ENCODE results near the gene MYO18B.
A peak's percentile ranks its signal among the peaks of the same experiment; 100 is the strongest.

MYO18B gene

GRCh38 chr22:25698461-25698860 is 43.5 kb upstream of the MYO18B start:
- no peak for TF ChIP-seq CEBPB (IDR thresholded peaks at IDR 0.05)

- TF ChIP-seq REST (IDR thresholded peaks at IDR 0.05; ENCODE audit: low read depth) (no peak), USF1 (IDR thresholded peaks at IDR 0.05) (no peak), YY1 (IDR thresholded peaks at IDR 0.05; ENCODE audit: low read depth) (no peak), CREB1 (IDR thresholded peaks at IDR 0.05; ENCODE audit: low read depth) (no peak), CEBPB (IDR thresholded peaks at IDR 0.05) (no peak), NFIC (IDR thresholded peaks at IDR 0.05) (no peak), TEAD4 (IDR thresholded peaks at IDR 0.05) (no peak), MAX (IDR thresholded peaks at IDR 0.05) (no peak), TCF12 (IDR thresholded peaks at IDR 0.05; ENCODE audit: low read depth) (no peak), EGR1 (IDR thresholded peaks at IDR 0.05) (no peak), FOXM1 (IDR thresholded peaks at IDR 0.05; ENCODE audit: borderline replicate concordance, low read depth) (no peak), TAF1 (IDR thresholded peaks at IDR 0.05; ENCODE audit: low read depth) (no peak), RAD21 (IDR thresholded peaks at IDR 0.05; ENCODE audit: low read depth) (no peak), EP300 (IDR thresholded peaks at IDR 0.05; ENCODE audit: borderline replicate concordance) (no peak), ZBTB7A (IDR thresholded peaks at IDR 0.05; ENCODE audit: low read depth) (no peak)
Measured at GRCh38 chr22:25698978-25699377, 43.0 kb upstream of the MYO18B start.

GRCh38 chr22:25701056-25701780 is 40.8 kb upstream of the MYO18B start:
- TF ChIP-seq REST (IDR thresholded peaks at IDR 0.05; ENCODE audit: low read depth) = no peak
- no peak for TF ChIP-seq EP300 (IDR thresholded peaks at IDR 0.05; ENCODE audit: borderline replicate concordance)
- TF ChIP-seq FOXM1 (IDR thresholded peaks at IDR 0.05; ENCODE audit: borderline replicate concordance, low read depth) = no peak
- TF ChIP-seq TAF1 (IDR thresholded peaks at IDR 0.05; ENCODE audit: low read depth) = no peak
- TF ChIP-seq YY1 (IDR thresholded peaks at IDR 0.05; ENCODE audit: low read depth) = no peak

- TF ChIP-seq RAD21 (IDR thresholded peaks at IDR 0.05; ENCODE audit: low read depth) (peak; percentile 49), TAF1 (IDR thresholded peaks at IDR 0.05; ENCODE audit: low read depth) (no peak)
Measured at GRCh38 chr22:25702040-25702439, 39.9 kb upstream of the MYO18B start.

- TF ChIP-seq CEBPB (IDR thresholded peaks at IDR 0.05) (no peak), TEAD4 (IDR thresholded peaks at IDR 0.05) (no peak), TAF1 (IDR thresholded peaks at IDR 0.05; ENCODE audit: low read depth) (no peak), USF1 (IDR thresholded peaks at IDR 0.05) (no peak), REST (IDR thresholded peaks at IDR 0.05; ENCODE audit: low read depth) (no peak), NFIC (IDR thresholded peaks at IDR 0.05) (no peak), EGR1 (IDR thresholded peaks at IDR 0.05) (no peak), TCF12 (IDR thresholded peaks at IDR 0.05; ENCODE audit: low read depth) (no peak)
Measured at GRCh38 chr22:25702571-25703167, 39.3 kb upstream of the MYO18B start.
